ENCODE measurements around the gene ECT2L. TPM values are rescaled to one million over a fixed set of nuclear protein-coding genes. Genes with fewer than 3 reads are reported as not detected.

Gene ECT2L
- total RNA-seq, 6 experiments from 2014 or later = not detected

DNA sequence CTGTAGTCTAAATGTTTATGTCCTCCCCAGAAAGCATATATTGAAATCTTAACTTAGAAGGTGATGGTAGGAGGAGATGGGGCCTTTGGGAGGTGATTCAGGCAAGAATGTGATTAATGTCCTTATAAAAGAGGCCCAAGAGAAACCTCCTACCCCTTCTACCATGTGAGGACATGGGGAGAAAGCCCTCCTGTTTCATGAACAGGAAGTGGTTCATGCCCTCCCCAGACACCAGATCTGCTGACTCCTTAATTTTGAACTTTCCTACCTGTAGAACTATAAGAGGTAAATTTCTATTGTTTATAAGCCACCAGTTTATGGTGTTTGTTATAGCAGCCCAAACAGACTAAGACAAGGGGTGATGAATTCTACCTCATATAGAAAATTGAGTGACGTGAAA is 8.7 kb upstream of the ECT2L start:
- no peak overlapping the region for H3K4me3 ChIP-seq
- DNase-seq = no peak
- WGBS (ENCODE audit: insufficient coverage, low coverage, low lambda C conversion rate, missing lambda C conversion rate) = 94% methylated on average over 1 of the region's 1 CpG
- peaks cover 0 to 46% (median 2%) of the 10 kb centered on the region in 4 donors for H3K36me3 ChIP-seq
- no peaks in the 10 kb centered on the region for H3K27me3 ChIP-seq
- no peak for TF ChIP-seq POLR2A (IDR thresholded peaks at IDR 0.05)
- no peak for TF ChIP-seq CTCF (IDR thresholded peaks at IDR 0.05)
- H3K4me1 ChIP-seq = no peaks in the 10 kb centered on the region
- ATAC-seq = no peak
- H3K9me3 ChIP-seq = no peaks in the 10 kb centered on the region
- no peak overlapping the region for H3K27ac ChIP-seq
- intact Hi-C loops (cut with DNase I) = no loop called here

DNA sequence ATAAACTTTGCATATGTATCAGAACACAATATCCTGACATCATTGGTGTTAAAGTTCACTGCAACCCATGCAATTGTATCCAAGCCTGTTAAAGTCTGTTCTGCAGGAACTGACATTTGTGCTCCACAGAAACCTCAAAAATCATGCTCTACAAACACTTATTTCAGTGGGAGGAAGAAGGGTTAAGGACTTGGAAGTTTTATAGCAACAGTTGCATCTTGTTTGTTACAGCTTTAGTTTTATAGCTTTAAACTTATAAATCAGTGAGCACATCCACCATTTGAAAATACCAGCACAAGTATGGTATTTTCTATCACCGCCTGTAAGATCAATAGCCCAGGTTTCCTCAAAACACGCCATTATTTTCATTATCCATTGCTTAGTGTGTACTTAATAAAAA is 884 bp downstream of the ECT2L start:
- H3K4me1 ChIP-seq = no peaks in the 10 kb centered on the region
- intact Hi-C loops (cut with DNase I) = no loop called here
- no peak overlapping the region for H3K4me3 ChIP-seq
- no peaks in the 10 kb centered on the region for H3K9me3 ChIP-seq
- H3K27ac ChIP-seq = no peak overlapping the region
- H3K36me3 ChIP-seq = peaks cover 0 to 4% (median 0%) of the 10 kb centered on the region in 4 donors
- no peak for DNase-seq
- no peaks in the 10 kb centered on the region for H3K27me3 ChIP-seq
- TF ChIP-seq POLR2A (IDR thresholded peaks at IDR 0.05) = no peak
- TF ChIP-seq CTCF (IDR thresholded peaks at IDR 0.05) = no peak
- ATAC-seq = no peak
- WGBS (ENCODE audit: insufficient coverage, low coverage, low lambda C conversion rate, missing lambda C conversion rate) = 86% methylated on average over 2 of the region's 2 CpGs

DNA sequence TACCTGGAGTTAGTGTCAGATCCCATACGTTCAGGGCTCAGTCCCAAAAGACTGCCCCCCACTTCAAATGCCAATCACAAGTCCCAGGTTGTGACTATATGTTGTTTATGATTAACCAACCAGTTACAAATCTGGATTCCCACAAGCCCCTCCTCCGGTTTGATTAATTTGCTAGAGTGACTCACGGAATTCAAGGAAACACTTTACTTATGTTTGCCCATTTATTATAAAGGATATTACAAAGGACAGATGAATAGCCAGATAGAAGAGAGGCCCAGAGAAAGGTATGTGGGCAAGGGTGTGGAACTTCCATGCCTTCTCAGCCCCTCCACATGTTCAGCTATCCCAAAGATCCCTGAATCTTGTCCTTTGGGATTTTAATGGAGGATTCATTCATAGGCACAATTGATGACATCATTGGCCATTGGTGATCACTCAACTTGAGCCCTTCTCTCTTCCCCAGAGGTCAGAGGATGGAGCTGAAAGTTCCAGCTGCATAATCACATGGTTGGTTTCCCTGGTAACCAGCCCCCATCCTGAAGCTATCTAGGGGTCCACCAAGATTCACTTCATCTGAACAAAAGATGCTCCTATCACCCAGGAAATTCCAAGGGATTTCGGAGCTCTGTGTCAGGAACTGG is 2.0 kb downstream of the ECT2L start:
- no peak for TF ChIP-seq POLR2A (IDR thresholded peaks at IDR 0.05)
- TF ChIP-seq CTCF (IDR thresholded peaks at IDR 0.05) = no peak

DNA sequence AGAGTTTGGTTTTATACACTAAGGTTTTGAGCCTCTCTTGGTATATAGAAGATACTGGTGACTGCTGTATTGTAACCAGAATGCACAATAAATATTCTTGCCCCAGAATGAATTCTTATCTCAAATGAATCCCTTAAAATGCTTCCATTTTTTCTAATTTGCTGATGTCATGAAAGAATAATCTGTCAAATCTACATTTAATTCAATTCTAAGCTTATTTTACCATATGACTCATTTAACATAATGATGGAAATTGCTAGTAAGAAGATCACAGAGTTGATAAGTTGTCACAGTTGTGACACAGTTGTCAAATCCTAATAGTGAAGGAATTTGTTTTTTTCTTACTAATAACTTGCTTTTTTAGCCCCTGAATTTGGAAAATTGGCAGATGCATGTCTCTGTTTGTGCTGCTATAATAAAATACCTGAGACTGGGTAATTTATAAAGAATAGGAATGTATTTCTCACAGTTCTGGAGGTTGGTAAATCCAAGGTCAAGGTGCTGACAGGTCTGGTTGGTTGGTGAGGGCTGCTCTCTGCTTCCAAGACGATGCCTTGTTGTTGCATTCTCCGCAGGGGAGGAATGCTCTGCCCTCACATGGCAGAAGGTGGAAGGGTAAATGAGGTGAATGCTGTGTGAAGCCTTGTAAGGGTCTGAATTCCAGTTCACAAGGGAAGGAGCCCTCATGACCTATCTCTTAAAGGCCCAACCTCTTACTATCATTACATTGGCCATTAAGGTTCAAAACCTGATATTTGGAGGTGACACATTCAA is 4.7 kb downstream of the ECT2L start:
- no peaks in the 10 kb centered on the region for H3K9me3 ChIP-seq
- 70% methylated on average over 2 of the region's 2 CpGs for WGBS (ENCODE audit: insufficient coverage, low coverage, low lambda C conversion rate, missing lambda C conversion rate)
- intact Hi-C loops (cut with DNase I) = no loop called here
- no peak overlapping the region for H3K4me3 ChIP-seq
- DNase-seq (no peak), ATAC-seq (no peak)
- no peaks in the 10 kb centered on the region for H3K27me3 ChIP-seq
- H3K4me1 ChIP-seq = no peaks in the 10 kb centered on the region
- no peak overlapping the region for H3K27ac ChIP-seq
- TF ChIP-seq CTCF (IDR thresholded peaks at IDR 0.05) (no peak), POLR2A (IDR thresholded peaks at IDR 0.05) (no peak)
- H3K36me3 ChIP-seq = no peaks in the 10 kb centered on the region

More for the DNA sequence above, 2.0 kb downstream of the ECT2L start:
- Histone ChIP-seq H3K9me3 (no peaks in the 10 kb centered on the region), H3K27ac (no peak overlapping the region), H3K36me3 (no peaks in the 10 kb centered on the region), H3K4me3 (no peak overlapping the region), H3K27me3 (no peaks in the 10 kb centered on the region), H3K4me1 (no peaks in the 10 kb centered on the region)
- DNase-seq = no peak
- no peak for ATAC-seq
- intact Hi-C loops (cut with DNase I) = no loop called here
- 71% methylated on average over 4 of the region's 4 CpGs for whole genome bisulfite sequencing (ENCODE audit: insufficient coverage, low coverage, low lambda C conversion rate, missing lambda C conversion rate)
